GM21367 (cell line): ENCODE measurements around the gene ERCC1.
"Not testable (repeated sequence)": the region's sequence is repeated elsewhere in the genome, so short reads cannot be mapped to it uniquely, and the experiment has no call there.

ENCODE experiments used
- ATAC-seq: cut with Tn5 transposase; IDR thresholded peaks from one replicate; pipeline ENCODE4 v1.9.1; 2021; ENCODE audit not compliant: unreplicated experiment

The ERCC1 gene

DNA sequence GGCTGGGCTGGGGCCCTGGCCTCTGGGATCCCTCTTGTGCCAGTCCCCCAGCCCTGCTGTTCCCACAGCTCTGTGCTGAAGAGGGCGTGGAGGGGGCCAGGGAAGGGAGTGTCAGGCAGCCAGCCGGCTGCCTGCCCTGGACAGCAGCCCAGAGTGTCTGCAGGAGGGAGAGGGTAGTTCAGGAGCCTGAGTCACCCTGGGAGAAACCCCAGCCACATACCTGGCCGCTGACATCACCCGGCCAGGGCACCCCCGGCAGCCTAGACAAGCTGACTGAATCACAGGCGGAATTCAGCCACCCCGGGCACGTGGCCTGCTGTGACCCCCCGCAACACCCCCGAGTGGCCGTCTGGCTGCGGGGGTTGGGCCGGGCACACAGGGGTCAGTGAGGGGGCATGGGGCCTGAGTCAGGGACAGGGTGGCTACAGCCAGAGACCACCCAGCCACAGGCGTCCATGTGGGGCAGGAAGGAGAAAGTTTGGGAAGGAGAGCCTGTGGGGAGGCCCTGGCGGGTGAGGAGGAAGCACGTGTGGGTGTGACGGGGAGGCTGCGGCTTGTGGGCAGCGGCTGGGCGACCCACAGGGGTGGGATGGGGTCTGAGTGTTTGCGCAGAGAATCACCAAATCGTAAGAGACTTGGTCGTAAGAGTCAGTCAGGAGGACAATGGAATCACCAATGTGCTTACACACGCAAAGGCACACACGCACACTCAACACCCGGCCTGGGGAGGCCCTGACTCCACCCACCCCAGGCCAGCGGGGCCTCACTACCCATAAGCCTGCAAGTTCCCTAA, 32.2 kb upstream of the ERCC1 start:
- ATAC-seq, result no peak

DNA sequence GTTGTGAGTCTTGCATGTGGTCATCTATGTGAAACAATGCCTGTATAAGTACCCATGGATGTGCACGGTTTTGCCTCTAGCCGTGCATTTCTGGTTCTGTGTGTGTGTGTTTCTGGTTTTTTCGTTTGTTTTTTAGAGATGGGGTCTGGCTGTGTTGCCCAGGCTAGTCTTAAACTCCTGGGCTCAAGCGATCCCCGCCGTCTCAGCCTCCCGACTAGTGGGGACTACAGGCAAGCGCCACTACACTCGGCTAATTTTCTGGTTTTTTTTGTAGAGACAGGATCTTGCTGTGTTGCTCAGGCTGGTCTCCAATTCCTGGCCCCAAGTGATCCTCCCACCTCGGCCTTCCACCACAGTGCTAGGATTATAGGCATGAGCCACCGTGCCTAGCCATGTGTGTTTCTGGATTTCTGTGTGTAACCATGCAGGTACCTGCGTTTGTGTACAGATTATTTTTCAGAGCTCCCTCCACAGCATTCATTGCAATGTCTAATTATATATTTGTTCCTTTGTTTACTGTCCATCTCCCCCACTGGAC, 28.2 kb upstream of the ERCC1 start:
- no peak for ATAC-seq

DNA sequence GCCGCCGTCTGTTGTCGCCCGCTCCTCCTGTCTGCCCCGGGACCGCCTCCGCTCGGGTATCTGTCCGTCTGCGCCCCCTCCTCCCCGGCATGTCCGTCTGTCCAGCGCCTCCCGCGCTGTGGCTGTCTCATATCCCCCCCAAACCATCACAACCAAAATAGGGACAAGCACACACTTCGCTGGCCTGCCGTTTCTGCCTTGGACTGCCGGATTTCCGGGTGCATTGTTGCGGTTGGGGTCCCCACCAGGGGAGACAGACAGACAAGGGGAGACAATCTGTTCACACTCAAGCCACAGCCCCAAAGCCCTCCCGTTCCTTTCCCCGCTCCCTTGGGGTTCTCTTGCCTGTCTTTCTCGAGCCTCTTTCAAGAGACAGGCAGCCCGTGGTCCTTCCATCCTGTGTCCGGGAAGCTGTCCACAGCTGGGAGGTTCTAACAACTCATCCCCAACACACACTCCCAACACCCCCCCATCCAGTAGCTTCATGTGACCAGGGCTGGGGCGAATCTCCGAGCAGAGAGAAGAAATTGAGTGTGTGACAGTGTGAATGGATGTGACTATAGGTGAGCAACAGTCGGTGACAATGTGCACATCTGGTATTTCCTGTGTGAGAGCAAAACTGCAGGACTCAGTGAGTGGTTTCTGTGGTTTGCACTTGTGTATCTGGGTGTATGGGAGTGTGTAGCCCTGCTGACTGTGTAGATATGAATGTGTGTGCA, 27.6 kb upstream of the ERCC1 start:
- ATAC-seq, result no peak

DNA sequence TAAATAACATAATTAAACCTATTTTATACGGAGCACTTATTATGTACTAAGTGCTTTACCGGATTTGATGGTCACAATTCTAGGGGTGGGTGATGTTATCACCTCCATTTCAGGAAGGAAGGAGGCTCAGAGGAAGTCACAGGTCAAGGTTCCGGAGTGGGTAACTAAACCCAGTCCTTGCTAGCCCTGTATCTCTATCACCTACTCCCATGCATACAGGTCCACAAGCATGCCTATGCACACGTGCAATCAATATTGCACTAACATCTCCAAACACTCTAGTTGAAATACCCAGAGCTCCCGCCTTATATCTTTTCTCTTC, 26.3 kb upstream of the ERCC1 start:
- ATAC-seq, result no peak

DNA sequence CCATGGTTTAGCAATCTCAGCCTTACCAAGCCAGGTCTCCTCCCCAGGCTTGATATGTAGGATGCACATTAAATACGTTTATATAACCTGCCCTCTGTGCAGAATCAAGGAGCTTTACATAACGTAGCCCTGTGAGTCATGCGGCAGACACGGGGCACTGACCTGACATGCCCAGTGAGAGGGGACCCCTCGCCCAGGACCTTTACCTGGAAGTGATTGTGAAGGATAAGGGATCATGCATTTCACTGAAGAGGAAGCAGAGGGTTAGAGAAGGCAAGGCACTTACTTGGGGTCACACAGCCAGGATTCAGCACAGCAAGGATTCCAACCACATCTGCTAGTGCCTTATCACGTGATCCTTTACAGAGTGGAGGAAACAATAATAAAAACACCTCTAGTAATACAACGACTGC, 25.2 kb upstream of the ERCC1 start:
- ATAC-seq, result no peak

DNA sequence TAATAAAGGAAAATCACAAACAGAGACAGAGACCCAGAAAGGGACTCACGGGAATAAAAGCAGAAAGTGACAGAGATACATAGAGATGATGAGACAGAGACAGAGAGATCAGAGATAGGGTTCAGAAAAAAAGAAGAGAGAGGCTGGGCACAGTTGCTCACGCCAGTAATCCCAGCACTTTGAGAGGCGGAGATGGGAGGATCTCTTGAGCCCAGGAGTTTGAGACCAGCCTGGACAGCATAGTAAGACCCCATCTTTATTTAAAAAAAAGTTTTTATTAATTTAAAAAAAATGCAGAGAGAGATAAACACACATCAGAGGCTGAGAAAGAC, 24.7 kb upstream of the ERCC1 start:
- ATAC-seq, result no peak

DNA sequence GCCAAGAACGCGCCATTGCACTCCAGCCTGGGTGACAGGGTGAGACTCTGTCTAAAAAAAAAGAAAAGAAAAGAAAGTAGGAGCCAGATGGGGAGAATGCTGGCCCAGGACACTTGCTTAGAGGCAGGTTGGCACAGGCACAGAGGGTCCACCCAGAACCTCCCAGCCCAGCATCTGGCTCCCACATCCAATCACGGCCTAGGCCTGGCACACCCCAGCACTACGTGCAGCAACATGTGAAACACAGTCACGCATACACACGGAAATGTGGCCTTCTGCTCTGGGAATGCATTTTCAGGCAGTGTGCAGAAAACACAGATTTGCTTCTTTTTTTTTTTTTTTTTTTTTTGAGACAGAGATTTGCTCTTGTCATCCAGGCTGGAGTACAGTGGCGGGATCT, 23.2 kb upstream of the ERCC1 start:
- ATAC-seq, result no peak

DNA sequence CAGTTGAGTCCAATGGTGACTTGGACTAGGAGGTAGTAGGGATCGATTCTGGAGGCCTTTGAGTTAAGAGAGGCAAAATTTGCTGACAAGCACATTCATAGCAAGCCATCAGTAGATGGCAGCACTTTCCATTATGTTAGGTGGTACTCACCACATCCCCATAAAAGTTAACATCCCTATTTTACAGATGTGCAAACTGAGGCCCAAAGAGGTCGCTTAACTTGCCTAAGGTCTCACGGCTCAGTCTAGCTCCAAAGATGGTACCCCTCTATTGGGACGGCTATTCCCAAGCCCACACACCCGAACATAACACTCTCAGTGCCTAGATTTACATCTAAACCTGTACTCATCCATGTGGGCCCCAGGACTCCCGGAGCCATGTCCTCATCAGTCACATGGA, 22.6 kb upstream of the ERCC1 start:
- ATAC-seq, result no peak

DNA sequence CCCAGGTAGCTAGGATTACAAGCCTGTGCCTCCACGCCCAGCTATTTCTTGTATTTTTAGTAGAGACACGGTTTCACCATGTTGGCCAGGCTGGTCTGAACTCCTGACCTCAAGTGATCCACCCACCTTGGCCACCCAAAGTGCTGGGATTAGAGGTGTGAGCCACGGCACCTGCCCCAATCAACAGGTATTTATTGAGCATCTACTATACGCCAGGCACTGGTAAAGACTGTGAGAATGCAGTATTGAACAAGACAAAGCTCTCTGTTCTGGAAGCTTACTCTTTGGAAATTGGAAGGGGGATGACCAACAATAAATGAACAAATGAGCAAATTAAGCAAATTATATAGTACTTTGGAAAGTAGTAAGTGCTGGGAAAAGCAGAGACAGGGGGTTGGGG, 21.4 kb upstream of the ERCC1 start:
- ATAC-seq, result no peak

DNA sequence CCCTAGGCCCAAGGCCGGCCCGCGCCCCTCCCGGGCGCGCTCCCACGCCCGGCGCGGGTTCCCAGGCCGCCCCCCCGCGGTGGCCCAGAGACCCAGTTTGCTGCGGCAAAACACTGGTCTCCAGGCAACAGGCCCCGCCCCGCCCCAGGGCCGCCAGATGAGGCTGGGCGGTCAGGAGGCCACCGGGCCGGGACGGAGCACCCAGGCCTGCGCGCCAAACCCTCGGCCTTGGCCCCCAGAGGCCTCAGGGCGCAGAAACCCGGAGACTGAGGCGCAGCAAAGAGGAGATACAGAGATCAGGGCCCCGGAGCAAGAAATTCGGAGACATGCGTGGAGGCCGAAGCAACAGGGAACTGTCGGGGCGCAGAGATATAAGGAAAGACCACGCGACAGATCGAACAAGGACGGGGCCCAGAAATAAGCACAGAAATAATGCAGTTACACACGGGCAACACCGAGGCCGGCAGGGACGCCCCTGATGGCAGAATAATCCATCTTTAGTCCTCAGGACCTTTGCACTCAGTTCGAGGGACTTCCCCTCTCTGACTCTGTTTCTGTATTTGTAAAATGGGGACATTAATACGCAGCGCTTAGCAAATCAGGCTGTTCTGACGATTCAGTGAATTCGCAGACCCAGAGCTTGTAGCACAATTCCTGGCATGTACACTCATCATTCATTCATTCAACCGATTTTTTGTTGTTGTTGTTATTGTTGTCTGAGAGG, 20.8 kb upstream of the ERCC1 start:
- ATAC-seq, result peak; percentile 41

DNA sequence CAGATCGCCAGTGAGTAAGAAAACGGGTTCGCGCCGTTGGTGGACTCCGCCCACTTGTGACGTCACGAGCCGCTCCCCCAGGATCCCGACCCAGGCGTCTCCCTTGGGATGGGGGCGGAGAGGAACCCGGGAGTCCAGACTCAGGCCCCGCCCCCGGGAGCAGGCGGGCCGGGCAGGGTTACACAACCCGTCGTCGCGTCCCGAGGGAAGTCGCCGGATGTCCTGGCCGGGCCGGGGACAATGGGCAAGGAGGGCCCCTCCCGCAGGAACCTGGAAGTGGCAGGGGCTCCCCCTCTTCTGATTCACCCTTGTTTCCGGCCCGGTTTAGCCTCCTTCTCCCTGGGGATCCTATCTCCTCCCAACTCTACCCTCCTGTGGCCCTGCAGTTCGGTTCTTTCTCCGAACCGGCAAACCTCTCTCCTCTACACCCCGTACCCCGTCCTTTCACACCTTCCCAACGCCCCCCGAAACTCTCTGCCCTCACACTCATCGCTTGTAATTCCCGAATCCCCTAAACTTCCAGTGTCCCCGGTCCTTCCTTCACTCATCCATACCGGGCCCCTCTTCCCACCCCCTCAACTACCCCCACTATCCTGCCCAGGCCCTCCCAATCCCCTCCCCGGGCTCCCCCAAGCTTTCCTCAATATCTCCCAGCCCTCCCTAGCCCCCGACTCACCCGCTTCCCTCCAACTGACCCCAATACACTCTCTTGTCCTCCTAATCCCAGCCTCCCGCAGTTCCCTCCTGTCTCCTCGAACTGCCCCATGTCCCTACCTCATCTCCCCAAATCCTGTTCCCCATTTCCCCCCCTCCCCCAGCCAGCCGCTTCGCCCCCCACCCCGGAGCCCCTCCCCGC, 20.0 kb upstream of the ERCC1 start:
- ATAC-seq, result no peak

DNA sequence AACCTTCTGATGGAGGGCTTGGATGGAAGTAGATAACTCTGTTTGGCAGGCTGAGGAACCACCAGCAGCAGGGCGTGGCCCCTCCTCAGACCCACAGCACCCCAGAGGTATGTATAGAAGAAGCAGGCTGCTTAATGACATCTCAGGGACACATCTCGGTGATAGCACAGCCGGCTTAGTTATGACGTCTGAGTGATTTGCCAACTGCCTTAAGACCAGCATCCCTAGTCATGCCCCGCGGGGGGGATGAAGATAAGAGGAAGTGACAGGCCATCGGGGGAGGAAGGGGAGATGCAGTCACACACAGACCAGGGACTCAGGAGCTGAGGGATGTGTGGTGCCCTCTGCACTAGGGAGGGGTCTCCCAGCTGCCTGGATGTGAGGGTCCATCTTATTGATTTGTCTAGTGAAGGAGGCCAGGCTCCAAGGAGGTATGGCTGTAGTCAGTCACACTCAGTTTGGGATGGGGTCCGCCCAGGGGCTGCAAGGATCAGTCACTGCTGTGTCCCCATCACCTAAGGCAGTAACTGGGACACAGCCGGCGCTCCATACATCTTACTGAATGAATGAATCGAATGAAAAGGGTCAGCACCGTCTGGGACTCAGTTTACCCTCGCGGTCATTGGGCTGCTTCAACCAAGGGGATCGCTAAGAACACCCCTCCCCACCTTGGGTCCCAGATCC, 19.2 kb upstream of the ERCC1 start:
- no peak for ATAC-seq

DNA sequence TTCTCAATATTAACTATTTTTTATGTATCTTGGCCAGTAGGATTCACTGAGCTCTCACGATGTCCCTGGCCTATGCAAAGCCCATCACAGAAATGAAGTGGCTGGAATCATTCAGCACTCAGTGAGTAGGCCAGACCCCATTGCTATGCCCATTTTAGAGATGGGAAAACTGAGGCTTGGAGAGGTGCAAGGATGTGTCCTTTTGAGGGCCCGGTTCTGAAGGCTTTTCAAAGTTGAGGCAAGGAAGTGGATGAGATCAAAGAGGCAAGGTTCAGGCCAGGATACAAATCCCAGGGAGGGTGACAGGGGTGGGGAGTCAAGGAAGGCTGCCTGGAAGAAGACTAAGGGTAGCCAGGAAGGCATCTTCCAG, 18.7 kb upstream of the ERCC1 start:
- no peak for ATAC-seq

DNA sequence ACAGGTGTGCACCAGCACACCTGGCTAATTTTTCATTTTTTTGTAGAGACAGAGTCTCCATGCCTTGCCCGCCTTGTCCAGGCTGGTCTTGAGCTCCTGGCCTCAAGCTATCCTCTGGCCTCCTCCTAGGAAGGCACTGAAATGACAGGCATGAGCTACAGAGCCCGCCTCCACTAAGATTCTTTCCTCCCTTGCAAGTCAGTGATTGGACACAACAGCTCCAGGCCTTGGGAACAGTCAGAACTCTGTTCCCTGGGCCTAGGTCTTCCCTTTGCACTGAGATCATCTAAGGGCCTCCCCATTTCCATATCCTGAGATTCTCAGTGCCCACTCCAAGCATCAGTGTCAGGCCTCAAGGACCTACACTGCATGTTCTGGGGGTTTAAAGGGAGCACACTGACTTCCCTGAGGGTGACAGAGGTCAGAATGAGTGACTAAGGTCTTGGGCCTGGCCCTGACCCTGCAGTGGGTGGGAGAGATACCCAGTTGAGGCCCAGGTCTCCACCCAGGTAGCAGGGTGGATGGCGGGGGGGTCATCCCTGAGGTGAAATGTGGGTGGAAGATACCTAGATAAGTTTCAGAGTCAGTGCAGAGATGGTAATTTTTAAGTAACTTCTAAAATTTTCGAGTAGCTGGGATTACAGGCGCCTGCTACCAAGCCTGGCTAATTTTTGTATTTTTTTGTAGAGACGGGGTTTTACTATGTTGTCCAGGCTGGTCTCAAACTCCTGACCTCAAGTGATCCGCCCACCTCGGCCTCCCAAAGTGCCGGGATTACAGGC, 17.3 kb upstream of the ERCC1 start:
- no peak for ATAC-seq

DNA sequence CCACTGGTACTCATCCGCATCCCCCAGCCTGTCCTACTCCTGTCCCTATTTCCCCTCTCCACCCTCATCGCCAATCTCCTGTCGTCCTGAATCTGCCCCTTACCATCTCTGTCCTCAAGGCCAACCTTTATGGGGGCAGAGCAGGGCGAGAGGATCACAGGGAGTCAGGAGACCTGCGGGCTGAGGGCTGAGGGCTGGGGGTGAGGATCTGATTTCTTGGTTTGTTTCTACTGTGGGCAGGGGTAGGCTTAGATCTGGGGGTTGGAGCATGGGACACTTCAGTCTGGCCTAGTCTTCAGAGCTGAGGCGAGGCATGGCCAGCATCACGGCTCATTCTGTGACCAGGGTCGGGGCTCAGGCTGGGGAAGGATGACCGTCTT, 16.5 kb upstream of the ERCC1 start:
- ATAC-seq, result no peak

DNA sequence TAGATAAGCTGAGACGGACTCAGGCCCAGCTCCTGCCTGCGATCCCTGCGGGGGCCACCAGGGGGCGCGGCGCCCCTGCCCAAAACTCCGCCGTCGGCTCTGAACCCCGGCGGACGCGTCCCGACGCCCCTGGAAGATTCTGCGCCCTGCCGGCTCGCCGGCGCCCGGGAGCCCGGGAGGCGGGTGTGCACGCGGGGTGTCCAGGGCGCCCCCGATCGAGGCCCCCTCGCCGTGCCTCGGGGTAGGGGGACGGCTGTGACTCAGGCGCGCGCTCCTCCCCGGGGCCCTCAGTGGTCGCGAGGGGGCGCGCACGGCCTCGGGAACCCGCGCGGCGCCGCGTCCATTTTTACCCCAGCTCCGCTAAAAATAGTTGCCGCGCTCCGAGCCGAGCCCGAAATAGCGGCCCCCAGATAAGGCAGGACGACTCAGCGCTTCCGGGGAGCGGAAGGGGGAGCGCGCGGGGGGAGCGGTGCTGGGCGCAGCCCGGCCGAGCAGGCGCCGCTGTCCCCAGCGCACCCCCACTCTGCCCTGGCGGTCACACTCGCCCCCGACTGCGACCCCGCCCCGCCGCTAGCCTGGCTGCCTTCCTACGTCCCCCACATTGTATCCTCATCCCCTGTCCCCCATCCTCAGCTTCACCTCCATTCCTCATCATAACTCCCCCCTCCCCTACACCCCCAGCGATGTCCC, 16.0 kb upstream of the ERCC1 start:
- peak; percentile 41 for ATAC-seq

DNA sequence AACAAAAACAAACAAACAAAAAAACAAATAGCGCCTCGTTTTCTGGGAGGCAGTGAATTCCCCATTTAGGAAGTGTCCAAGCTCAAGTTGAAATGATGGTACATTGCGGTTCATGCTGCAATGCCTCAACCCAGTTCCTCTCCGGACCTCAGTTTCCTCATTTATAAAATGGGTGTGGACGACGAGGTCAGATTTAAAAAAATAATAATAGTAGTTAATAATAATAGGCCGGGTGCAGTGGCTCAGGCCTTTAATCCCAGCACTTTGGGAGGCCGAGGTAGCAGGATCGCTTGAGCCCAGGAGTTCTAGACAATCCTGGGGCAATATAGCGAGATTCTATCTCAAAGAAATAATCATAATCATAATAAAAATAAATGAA, 15.5 kb upstream of the ERCC1 start:
- no peak for ATAC-seq

DNA sequence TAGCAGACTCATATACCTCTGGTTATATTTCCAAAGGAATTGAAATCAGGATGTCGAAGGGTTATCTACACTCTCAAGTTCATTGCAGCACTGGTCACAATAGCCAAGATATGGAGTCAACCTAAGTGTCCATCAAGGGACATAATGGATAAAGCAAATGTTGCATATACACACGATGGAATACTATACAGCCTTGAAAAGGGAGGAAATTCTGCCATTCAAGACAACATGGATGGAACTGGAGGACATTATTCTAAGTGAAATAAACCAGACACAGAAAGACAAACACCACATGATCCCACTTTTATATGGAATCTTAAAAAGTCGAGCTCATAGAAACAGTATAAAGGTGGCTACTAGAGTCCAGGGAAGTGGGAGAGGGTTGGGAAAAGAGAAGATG, 13.6 kb upstream of the ERCC1 start:
- ATAC-seq, result no peak

DNA sequence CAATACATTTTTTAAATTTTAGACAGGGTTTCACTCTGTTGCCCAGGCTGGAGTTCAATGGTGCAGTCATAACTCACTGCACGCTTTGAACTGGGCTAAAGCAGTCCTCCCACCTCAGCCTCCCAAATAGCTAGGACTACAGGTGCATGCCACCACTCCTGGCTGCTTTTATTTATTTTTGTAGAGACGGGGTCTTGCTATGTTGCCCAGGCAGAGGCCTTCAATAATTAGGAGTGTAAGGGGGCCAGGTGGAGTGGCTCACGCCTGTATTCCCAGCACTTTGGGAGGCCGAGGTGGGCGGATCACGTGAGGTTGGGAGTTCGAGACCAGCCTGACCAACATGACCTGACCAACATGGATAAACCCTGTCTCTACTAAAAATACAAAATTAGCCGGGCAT, 8.8 kb upstream of the ERCC1 start:
- ATAC-seq, result not testable (repeated sequence)
